Uterus (tissue), 4 donors: Measurements from ENCODE around the gene PSPN. TPM values are rescaled to one million over a fixed set of nuclear protein-coding genes. Genes with fewer than 3 reads are reported as not detected.
"Not testable (repeated sequence)": the region's sequence is repeated elsewhere in the genome, so short reads cannot be mapped to it uniquely, and the experiment has no call there.

Experiments used
- DNase-seq, 2 donors: peaks; one replicate each; pipeline ENCODE4 v3.0.0-alpha.2; 2019 to 2020
- H3K27ac ChIP-seq, 2 donors: fragments of 200-600 bp; sonication (generic); 1 replicate in 1 of 2; 2 replicates in 1 of 2; pipeline ENCODE4 v1.5.1; 2016 to 2018
- H3K27me3 ChIP-seq, 2 donors: fragments of 200-600 bp; sonication (generic); one replicate each; pipeline ENCODE4 v1.5.1; 2018 to 2019; ENCODE audit warnings: control low read depth in 1 of 2
- H3K36me3 ChIP-seq, 2 donors: fragments of 200-600 bp; sonication (generic); one replicate each; pipeline ENCODE4 v1.5.1; 2019; ENCODE audit warnings: control low read depth in 1 of 2
- H3K4me1 ChIP-seq, 2 donors: fragments of 200-600 bp; sonication (generic); one replicate each; pipeline ENCODE4 v1.5.1; 2018 to 2019; ENCODE audit warnings: control low read depth in 1 of 2
- H3K4me3 ChIP-seq, 2 donors: fragments of 200-600 bp; sonication (generic); 1 replicate in 1 of 2; 2 replicates in 1 of 2; pipeline ENCODE4 v1.5.1; 2018 to 2019; ENCODE audit warnings: mild to moderate bottlenecking in 1 of 2
- H3K9me3 ChIP-seq, 2 donors: fragments of 200-600 bp; sonication (generic); one replicate each; pipeline ENCODE4 v1.5.1; 2019; ENCODE audit warnings: control low read depth in 1 of 2
- POLR2A ChIP-seq, 2 donors: fragments of 450-650 bp; IDR thresholded peaks; one replicate each; pipeline ENCODE4 v1.6.1; 2016; ENCODE audit warnings: antibody characterized with exemption in 2 of 2, mild to moderate bottlenecking in 1 of 2, moderate library complexity in 1 of 2
- intact Hi-C: fragments of 100-400 bp; cut with DNase I; formaldehyde crosslinking; loops from one replicate; pipeline ENCODE4 v1.15.1; 2023; ENCODE audit warnings: low total_unique reads
- total RNA-seq, 4 donors: library from RNA; depleted of rRNA in 3 of 4; stranded (reverse); fragments of >200 nt in 3 of 4; gene quantifications; one replicate each; pipeline versions ENCODE4 v1.1.0 to v1.2.4, GENCODE V29; 2014 to 2023
- TF ChIP-seq, protein P1 (sequence below), 4 experiments: fragments of 200-600 bp in 2 of 4; fragments of 450-650 bp in 2 of 4; sonication (generic) in 2 of 4; IDR thresholded peaks; one replicate each; pipeline ENCODE4 v1.5.1; 2016 to 2019; ENCODE audit warnings: antibody characterized with exemption in 4 of 4, mild to moderate bottlenecking in 2 of 4, moderate library complexity in 1 of 4
- donor health status: DM: yes; HTN: yes; CAD: no.

PSPN gene
- total RNA-seq, 4 donors from 2014 or later = 0.26 to 2.2 (median 1.8) TPM; not detected in 1

DNA sequence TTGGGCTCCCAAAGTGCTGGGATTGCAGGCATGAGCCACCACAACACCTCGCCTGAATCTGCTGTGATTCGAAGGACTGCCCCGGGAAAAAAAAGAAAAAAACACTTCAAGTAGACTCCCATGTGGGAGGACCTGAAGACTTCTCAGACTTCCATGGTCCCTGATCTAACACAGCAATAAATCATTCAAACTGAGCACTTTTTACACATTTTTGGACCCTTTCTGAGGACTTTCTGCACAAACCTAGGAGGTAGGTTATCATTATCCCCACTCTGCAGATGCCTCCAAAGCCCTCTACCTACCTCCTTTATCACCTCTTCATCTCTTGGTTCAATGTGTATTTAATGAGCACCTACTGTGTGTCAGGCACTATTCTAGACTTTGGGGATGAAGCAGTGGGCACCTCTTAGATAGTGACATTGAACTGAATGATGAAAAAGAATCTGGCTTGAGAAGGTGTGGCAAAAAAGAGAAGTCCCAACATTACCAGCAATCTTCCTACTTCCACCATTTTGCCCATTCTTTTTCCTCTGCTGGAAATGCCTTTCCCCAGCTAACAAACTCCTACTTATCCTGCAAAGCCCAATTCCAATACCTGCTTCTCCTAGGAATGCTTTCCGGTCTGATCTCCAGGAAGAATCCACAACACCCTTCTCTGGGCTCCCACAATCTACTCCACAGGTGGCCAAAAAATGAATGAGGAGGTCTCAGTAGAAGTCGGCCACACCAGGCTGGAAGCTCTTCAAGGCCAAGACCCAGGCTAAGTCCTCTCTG is 16.0 kb downstream of the PSPN start:
- Histone ChIP-seq H3K4me3 (no peak overlapping the region), H3K36me3 (no peaks in the 10 kb centered on the region), H3K27ac (no peak overlapping the region), H3K4me1 (no peaks in the 10 kb centered on the region), H3K27me3 (no peaks in the 10 kb centered on the region), H3K9me3 (no peaks in the 10 kb centered on the region)
- DNase-seq = no peak
- no peak for TF ChIP-seq POLR2A (IDR thresholded peaks at IDR 0.05)
- TF ChIP-seq, protein P1, sequence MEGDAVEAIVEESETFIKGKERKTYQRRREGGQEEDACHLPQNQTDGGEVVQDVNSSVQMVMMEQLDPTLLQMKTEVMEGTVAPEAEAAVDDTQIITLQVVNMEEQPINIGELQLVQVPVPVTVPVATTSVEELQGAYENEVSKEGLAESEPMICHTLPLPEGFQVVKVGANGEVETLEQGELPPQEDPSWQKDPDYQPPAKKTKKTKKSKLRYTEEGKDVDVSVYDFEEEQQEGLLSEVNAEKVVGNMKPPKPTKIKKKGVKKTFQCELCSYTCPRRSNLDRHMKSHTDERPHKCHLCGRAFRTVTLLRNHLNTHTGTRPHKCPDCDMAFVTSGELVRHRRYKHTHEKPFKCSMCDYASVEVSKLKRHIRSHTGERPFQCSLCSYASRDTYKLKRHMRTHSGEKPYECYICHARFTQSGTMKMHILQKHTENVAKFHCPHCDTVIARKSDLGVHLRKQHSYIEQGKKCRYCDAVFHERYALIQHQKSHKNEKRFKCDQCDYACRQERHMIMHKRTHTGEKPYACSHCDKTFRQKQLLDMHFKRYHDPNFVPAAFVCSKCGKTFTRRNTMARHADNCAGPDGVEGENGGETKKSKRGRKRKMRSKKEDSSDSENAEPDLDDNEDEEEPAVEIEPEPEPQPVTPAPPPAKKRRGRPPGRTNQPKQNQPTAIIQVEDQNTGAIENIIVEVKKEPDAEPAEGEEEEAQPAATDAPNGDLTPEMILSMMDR (IDR thresholded peaks at IDR 0.05) = no peak
- intact Hi-C loops = no loop called here

DNA sequence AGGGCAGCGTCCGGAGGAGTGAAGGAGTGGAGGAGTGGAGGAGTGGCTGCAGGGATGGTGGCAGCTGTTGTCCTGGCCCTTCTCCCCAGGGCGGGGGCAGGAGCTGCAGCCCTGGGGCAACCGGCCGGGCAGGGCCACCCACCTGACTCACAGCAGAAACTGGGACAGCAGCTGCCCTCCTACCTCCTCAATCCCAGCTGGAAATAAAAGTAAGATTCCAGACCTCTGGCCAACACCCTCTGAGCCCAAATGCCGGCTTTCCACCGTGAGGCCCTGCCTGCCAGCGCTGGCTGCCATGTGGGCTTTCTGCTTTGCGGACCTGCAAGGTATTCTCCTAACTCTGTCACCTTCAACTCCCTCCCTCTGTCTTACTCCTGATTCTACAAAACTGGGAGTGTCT is 17.7 kb downstream of the PSPN start:
- no peak overlapping the region for H3K27ac ChIP-seq
- intact Hi-C loops = no loop called here
- no peak for DNase-seq

DNA sequence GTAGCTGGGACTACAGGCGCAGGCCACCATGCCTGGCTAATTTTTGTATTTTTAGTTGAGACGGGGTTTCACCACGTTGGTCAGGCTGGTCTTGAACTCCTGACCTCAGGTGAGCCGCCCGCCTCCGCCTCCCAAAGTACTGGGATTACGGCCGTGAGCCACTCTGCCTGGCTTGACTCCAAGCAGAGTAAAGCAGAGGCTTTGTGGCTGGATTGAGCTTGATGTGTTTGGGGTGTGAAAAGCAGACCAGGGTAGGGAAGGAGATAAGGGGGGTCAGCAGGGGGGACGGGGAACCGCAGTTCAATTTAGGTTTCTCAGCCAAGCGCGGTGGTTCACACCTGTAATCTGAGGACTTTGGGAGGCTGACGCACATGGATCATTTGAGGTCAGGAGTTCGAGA is 18.6 kb downstream of the PSPN start:
- intact Hi-C loops = no loop called here
- Histone ChIP-seq H3K4me1 (no peaks in the 10 kb centered on the region), H3K4me3 (no peak overlapping the region), H3K9me3 (no peaks in the 10 kb centered on the region), H3K27me3 (no peaks in the 10 kb centered on the region), H3K36me3 (no peaks in the 10 kb centered on the region), H3K27ac (no peak overlapping the region)
- TF ChIP-seq, protein P1 (IDR thresholded peaks at IDR 0.05) = no peak
- no peak for TF ChIP-seq POLR2A (IDR thresholded peaks at IDR 0.05)
- DNase-seq = no peak

More for the DNA sequence above, 17.7 kb downstream of the PSPN start:
- Histone ChIP-seq H3K4me1 (no peaks in the 10 kb centered on the region), H3K4me3 (no peak overlapping the region), H3K27me3 (no peaks in the 10 kb centered on the region), H3K36me3 (no peaks in the 10 kb centered on the region), H3K9me3 (no peaks in the 10 kb centered on the region)
- no peak for TF ChIP-seq POLR2A (IDR thresholded peaks at IDR 0.05)

DNA sequence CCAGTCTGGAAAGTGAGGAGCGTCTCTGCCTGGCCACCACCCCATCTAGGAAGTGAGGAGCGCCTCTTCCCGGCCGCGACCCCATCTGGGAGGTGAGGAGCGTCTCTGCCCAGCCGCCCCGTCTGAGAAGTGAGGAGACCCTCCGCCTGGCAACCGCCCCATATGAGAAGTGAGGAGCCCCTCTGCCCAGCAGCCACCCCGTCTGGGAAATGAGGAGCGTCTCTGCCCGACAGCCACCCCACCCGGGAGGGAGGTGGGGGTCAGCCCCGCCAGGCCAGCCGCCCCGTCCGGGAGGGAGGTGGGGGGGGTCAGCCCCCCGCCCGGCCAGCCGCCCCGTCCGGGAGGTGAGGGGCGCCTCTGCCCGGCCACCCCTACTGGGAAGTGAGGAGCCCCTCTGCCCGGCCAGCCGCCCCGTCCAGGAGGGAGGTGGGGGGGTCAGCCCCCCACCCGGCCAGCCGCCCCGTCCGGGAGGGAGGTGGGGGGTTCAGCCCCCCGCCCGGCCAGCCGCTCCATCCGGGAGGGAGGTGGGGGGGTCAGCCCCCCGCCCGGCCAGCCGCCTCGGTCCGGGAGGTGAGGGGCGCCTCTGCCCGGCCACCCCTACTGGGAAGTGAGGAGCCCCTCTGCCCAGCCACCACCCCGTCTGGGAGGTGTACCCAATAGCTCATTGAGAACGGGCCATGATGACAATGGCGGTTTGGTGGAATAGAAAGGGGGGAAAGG is 20.3 kb downstream of the PSPN start:
- H3K9me3 ChIP-seq, DNase-seq, intact Hi-C loops: not testable (repeated sequence)

DNA sequence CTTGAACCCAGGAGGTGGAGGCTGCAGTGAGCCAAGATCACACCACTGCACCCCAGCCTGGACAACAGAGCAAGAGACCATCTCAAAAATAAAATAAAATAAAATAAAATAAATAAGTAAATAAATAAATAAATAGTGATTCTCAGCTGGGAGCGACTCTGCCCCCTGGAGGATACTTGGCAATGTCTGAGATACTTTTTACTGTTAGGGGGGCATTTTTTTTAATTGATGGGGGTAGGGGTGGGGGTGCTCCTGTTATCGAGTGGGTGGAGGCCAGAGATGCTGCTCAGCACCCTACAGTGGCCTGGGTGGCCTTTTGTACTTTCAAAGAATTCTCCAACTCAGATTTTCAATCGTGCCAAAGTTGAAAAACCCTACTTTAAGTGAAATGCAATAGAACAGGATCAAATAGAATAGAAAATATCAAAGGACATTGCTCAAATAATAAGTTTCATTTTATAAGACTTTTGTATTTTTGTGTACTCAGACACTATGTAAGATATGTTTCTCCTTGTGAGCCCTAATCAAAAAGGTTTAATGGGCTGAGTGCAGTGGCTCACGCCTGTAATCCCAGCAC is 21.5 kb downstream of the PSPN start:
- no peak for TF ChIP-seq POLR2A (IDR thresholded peaks at IDR 0.05)
- TF ChIP-seq, protein P1 (IDR thresholded peaks at IDR 0.05) = peak in 2 of 4 experiments; percentile 41 to 46
- intact Hi-C loops = no loop called here
- Histone ChIP-seq H3K4me3 (no peak overlapping the region), H3K36me3 (no peaks in the 10 kb centered on the region), H3K27ac (no peak overlapping the region), H3K9me3 (no peaks in the 10 kb centered on the region), H3K27me3 (no peaks in the 10 kb centered on the region), H3K4me1 (no peaks in the 10 kb centered on the region)
- no peak for DNase-seq

More for the DNA sequence above, 20.3 kb downstream of the PSPN start:
- H3K27me3 ChIP-seq, H3K4me1 ChIP-seq, H3K36me3 ChIP-seq, H3K4me3 ChIP-seq, H3K27ac ChIP-seq: not testable (repeated sequence)
